Fibroblast of upper back skin (primary cell): ENCODE data around the gene LDHD.
A peak's percentile ranks its signal among the peaks of the same experiment; 100 is the strongest.

Experiments
- DNase-seq: peaks from one replicate; pipeline ENCODE4 v3.0.0-alpha.2; 2013

The LDHD gene

DNA sequence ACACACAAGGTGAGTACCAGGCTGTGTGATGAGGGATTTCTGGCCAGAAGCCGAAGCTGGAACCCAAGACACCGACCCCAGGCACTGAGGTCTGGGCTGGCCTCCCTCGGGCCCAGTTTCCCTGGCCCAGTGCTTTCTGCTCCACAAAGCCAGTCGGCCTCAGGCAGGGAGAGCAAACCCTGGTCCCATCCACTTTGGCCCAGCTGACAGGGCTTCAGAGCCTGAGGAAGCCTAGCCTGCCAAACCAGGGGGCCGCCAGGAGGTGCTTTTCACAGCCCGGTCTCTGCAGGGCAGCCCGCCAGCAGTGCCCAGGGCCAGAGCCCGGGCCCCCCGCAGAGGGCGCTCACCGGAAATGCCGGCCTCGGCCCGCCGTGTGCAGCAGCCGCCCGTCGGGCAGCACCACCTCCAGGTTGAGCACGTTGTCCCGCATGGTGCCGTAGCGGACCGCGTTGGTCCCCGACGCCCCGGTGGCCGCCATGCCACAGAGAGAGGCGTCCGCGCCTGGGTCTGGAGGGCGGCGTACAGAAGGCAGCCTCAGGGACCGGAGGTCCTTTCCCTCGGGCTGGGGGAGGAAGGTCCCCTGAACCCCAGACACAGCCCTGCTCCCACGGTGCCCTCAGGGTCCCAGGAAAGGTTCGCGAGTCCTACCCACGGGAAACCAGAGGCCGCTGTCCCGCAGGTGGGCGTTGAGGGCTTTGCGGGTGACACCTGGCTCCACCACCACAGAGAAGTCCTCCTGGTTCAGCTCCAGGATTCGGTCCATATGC lies 2.2 kb downstream of the LDHD start:
- no peak for DNase-seq

DNA sequence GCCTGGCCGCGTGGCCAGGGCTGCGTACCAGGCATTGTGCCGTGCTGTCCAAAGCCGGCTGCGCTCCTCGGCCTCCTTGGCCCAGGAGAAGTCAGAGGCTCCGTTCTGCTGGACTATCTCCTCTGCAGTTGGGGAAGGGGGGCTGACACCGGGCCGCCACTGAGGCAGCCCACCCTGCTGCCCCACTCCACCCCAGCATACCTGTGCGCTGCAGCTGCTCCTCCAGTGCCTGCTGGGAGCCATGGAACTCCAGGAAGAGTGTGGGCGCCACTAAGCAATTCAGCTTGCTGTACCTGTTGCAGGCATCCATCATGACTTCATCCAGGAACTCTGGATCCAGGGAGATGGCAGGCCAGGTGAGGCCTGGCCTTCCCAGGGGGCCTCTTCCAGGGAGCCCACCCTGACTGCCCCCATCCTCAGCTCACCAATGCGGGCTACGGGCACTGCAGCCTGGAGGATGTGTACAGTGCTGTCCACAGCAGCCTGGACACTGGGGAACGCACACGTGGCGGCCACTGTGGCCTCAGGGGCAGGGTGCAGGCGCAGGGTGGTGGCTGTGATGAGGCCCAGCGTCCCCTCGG lies 2.9 kb downstream of the LDHD start:
- DNase-seq, result no peak

- no peak for DNase-seq
These were observed 3.7 kb downstream of the LDHD start for GRCh38 chr16:75112734-75113491.

GRCh38 chr16:75111961-75112733 lies 4.4 kb downstream of the LDHD start:
- no peak for DNase-seq

GRCh38 chr16:75111514-75111940 lies 5.1 kb downstream of the LDHD start:
- DNase-seq, result no peak

GRCh38 chr16:75110637-75111513 lies 5.7 kb downstream of the LDHD start:
- DNase-seq, result peak; percentile 86

DNA sequence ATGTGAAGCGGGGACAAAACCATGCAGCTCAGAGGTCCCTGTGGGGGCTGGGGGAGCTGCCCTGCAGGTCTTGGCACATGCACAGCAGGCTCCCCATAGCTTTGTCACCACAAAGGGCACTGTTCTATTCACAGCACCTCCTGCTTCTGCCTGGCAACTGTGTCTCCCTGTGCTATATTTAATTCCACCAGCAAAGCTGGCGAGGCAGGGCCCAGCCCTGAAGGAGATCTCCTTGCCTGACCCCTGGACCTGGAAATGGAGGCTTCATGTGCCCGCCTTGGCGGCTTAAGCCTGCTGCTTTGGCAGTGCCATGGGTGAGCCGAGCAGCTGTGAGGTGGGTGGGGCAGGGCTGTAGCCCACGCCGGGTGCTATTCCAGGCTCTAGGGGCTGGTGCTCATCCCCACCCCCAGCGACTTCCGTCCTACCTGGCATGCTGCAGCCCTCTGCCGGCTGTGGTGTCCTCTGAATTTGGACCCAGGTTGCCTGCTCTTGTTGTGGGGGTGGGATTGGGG lies 6.8 kb downstream of the LDHD start:
- DNase-seq, result no peak

DNA sequence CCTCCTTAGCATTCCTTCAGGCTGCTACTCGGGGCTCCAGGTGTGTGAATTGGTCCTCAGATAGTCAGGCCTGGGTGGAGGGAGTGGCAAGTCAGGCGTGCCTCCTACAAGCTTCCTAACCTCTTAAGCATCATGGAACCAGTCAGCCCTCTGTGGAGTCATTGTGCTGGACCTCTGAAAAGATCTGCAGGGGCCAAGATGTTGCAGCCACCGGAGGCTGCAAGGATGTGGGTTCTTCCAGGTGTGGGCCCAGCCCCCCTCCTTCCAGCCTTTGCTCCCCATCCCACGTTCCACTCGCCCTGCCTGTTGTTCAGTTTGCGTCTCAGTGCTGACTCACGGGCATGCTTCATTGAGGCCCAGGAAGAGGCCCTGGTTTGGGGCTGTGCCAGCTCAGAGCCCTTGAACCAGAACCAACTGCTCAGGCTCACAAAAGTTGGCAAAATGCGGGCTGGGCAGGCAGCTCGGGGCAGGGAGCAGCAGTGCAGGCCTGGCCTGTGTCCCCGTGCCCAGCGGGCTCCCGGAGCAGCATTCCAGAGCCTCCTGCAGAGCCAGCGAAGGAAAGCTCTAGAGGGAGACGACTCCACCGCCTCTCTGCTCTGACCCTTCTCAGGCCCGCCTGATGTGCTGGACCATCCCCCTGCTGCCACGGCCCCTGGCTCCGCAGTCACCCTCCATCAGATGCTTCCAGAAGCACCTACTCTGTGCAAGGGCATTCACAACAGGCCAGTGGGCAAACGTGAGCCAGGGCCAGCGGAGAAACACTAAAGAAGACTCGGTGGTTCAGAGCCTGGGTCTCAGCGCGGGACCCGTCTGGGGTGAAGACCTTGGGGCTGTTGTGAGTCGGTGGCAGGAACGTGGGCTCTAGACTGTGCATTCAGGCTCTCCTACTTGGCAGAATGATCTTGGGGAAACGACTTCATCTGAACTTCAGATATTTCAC lies 7.5 kb downstream of the LDHD start:
- DNase-seq, result peak; percentile 88

DNA sequence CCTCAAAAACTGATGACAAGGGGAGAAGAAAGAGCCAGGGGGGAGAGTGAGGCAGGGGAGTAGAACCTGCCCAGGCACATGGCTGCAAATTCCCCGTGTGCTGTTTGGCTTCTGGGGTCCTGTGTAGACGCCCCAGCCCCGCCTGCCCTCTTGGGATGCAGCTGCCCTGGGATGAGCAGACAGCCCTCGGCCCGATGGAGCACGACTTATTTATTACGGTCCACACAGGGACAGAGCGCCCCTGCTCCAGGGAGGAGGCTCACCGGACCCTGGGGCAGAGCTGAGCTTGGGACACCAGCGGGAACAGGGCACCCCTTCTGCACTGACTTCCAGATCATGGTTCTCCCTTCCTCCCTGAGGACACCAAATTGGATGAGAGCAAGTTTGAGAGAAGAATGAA lies 9.1 kb downstream of the LDHD start:
- DNase-seq, result no peak

DNA sequence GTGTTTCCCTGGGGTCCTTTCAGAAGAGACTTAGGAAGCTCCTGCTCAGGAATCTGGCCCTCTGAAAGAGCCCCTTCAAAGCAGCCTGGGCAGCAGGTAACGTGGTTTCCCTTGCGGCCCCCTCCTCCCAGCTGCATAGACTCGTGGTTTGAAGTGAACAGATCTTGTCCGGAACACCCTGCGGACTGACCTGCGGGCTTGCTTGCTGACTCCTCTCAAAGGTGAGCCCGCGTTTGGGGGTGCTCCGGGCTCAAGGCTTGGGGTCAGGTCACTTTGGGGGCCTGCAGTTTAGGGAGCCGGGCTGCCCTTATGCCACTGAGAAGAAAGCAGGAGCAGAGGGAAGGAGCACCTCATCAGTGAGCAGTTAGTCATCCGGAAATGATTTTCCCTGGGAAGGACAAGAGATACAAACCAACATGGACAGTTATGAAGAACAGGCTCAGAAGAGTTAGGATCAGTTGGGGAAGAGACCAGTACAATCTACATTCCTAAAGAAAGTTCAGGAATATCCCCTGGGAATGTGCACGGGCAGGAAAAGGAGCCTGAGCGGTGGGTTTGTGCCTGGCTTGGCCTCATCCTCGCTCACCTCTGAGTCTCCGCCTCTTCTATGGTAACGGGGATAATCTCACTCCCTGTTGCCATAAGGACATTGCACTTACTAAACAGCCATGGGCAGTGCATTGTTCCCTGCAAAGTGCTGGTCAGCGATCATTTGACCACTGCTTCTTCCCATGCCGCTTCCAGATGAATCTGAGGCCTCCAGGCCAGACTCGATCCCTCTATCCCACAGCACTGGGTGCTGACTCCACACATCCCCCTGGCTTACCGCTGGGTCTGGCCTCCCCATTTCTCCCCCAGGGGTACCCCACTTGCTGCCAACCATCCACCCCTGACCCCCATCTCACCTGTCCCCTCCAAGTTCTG lies 10.0 kb downstream of the LDHD start:
- DNase-seq, result no peak

DNA sequence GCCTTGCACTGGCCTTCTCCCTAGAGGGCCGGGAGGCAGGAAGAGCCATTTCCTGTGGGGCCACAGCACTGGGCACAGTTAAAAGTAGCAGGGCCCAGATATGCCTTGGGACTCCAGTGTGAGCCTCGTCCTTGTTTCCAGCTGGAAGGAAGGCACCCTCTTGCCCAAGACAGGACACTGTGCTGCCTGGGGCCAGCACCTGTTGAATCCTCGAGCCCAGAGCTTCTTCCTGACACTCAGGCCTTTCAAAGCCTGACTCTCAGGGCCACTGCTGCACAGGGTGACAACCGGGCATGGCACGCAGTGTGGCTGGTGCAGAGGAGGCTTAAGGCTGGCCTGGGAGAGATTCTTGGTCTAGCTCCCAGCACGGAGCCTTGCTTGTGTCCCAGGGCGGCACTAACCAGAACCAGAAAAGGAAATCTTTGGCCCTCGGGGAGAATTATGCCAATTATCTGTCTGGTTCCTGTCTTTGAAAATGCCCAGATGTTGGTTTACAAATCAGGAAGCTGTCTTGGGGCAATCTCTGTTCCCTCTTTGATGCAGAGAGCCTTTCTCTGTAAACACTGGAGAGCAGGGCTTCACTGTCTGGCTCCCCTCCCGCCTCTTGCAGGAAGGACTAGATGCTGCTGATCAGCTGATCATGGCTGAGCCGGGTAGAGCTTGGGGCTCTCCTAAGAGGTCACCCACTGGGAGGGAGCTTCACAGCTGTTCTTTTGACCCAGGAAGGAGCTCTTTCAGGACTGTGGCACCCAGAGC lies 11.1 kb downstream of the LDHD start:
- DNase-seq, result no peak

- no peak for DNase-seq
These were observed 11.7 kb downstream of the LDHD start for GRCh38 chr16:75104836-75105235.

DNA sequence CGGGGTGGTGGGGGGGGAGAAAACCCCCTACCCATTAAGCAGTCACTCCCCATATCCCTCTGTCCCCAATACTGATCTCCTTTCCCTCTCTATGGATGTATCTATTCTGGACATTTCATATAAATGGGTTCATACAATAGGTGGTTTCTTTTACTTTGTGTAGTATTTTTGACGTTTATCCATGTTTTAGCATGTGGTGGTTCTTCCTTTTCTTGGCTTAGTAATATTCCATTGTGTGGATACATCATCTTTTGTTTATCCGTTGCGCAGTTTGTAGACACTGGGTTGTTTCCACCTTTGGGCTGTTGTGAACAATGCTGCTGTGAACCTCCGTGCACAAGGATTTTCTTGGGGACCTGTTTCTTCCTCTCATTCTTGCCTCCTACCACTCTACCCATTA lies 12.6 kb downstream of the LDHD start:
- no peak for DNase-seq

- DNase-seq, result no peak
These were observed 14.0 kb downstream of the LDHD start for GRCh38 chr16:75102595-75102994.

GRCh38 chr16:75101635-75102034 lies 14.9 kb downstream of the LDHD start:
- DNase-seq, result no peak

- DNase-seq, result no peak
These were observed 16.0 kb downstream of the LDHD start for GRCh38 chr16:75100603-75100990.

DNA sequence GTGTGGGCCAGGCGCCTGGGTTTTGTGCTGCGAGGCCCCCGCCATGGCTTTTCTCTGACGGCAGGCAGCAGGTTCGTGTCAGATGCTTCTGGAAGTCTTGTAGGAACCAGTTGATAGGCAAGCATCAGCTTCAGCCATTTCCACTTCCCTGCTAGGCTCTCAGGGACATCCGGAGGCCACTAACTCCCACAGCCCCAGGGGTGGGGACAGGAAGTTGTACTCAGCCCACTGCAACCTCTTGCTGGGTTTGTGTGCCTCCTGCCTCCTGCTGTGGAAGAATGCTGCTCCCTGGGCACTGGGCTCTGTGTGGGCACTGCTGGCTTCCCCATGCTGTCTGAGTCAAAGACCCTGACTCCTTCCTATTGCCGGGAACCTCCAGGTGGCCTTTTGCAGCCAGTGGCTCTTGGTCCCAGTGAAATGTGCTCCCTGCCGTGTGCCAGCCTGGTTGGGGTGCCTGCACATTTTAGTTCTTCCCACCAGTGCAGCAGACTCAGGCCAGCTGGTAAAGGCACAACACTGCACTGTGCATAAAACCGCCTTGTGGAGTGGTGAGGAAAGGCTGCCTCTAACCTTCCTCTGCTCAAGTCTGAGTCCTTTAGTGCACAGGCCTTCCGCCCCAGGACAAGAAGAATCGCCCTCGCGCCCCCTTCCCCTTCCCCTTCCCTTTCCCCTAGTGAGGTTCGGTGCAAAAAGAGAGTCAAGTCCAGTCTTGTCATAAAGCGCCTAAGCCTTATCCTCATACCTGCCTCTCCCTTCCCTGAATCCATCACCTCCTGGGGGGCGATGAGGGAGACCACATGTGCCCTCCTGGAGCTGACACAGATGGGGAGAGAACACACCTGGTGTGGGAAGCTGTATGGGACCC lies 16.6 kb downstream of the LDHD start:
- DNase-seq, result no peak
